ENCODE measurements around the gene POLR1A. TPM values are rescaled to one million over a fixed set of nuclear protein-coding genes. Genes with fewer than 3 reads are reported as not detected.
A peak's percentile ranks its signal among the peaks of the same experiment; 100 is the strongest.

POLR1A gene
- total RNA-seq, 1 experiment from 2014 or later, result 62.7 TPM

GRCh38 chr2:85988914-85989270, 116.8 kb downstream of the POLR1A start:
- peak; percentile 10 for DNase-seq
- Histone ChIP-seq H3K14ac (ENCODE audit: insufficient read depth, low read length) (no peak overlapping the region), H2BK12ac (ENCODE audit: insufficient read length, low read depth, low read length) (no peak overlapping the region), H3K4me1 (ENCODE audit: insufficient read depth, low read length) (no peaks in the 10 kb centered on the region), H2BK15ac (ENCODE audit: low read depth, low read length) (no peak overlapping the region), H3K9ac (ENCODE audit: extremely low read depth, insufficient read length, low read length) (no peak overlapping the region), H3K23ac (ENCODE audit: insufficient read length, low read depth, low read length) (no peak overlapping the region), H4K5ac (ENCODE audit: insufficient read length, low read depth, low read length) (no peak overlapping the region), H3K79me2 (ENCODE audit: insufficient read depth, low read length) (no peaks in the 10 kb centered on the region), H3K56ac (ENCODE audit: insufficient read length, low read depth, low read length) (no peak overlapping the region), H3K4ac (ENCODE audit: low read depth, low read length) (no peak overlapping the region), H3T11ph (ENCODE audit: low read length) (no peak overlapping the region), H3K27ac (ENCODE audit: insufficient read length, low read depth, low read length) (no peak overlapping the region), H2BK20ac (ENCODE audit: low read depth, low read length, poor library complexity, severe bottlenecking) (no peak overlapping the region), H3K23me2 (ENCODE audit: insufficient read length, low read depth, low read length, poor library complexity, severe bottlenecking) (no peaks in the 10 kb centered on the region), H3K27me3 (ENCODE audit: insufficient read depth, low read length) (no peaks in the 10 kb centered on the region), H2BK5ac (ENCODE audit: insufficient read length, low read length) (no peak overlapping the region), H3K79me1 (ENCODE audit: insufficient read depth, low read depth, low read length, poor library complexity, severe bottlenecking) (no peaks in the 10 kb centered on the region), H2AFZ (ENCODE audit: low read length) (no peak overlapping the region), H4K20me1 (ENCODE audit: control insufficient read depth, insufficient read depth, insufficient read length) (no peaks in the 10 kb centered on the region), H2AK5ac (ENCODE audit: insufficient read length, low read length) (no peak overlapping the region), H3K18ac (ENCODE audit: insufficient read length, low read depth, low read length) (no peak overlapping the region), H3K9me3 (ENCODE audit: control insufficient read depth, low read depth, low read length) (no peaks in the 10 kb centered on the region), H4K91ac (ENCODE audit: insufficient read length, low read depth, low read length) (no peak overlapping the region), H3K4me2 (ENCODE audit: insufficient read depth, insufficient read length, low read length) (no peak overlapping the region), H2BK120ac (ENCODE audit: low read depth, low read length, poor library complexity, severe bottlenecking) (no peak overlapping the region), H4K8ac (replicated peaks; ENCODE audit: insufficient read length, low read depth, low read length) (no peak overlapping the region)
- Mint-ChIP-seq H3K9me3 (no peaks in the 10 kb centered on the region), H3K4me1 (no peaks in the 10 kb centered on the region), H3K4me3 (no peak overlapping the region), H3K27ac (no peak overlapping the region), H3K36me3 (ENCODE audit: insufficient read depth in 1 of 3, low read depth in 3 of 3) (no peaks in the 10 kb centered on the region), H3K27me3 (ENCODE audit: low read depth) (peaks cover under 1% of the 10 kb centered on the region; the same call in 1 of the 2 replicates)
- no CpG with 5 or more reads among the region's 7 CpGs for WGBS (ENCODE audit: extremely low coverage, insufficient read length, low lambda C conversion rate)
- TF ChIP-seq CTCF (conservative IDR thresholded peaks at IDR 0.05), result no peak
